WERI-Rb-1 (cell line): ENCODE results near the gene AXDND1.

Experiments
- DNase-seq: peaks from one replicate; pipeline ENCODE4 v3.0.0-alpha.2; 2020
- H3K27ac ChIP-seq: fragments of 250-450 bp; sonication (Bioruptor Pico); 2 replicates; pipeline ENCODE4 v1.5.1; 2020; ENCODE audit warnings: mild to moderate bottlenecking, moderate library complexity
- H3K27me3 ChIP-seq: fragments of 250-450 bp; sonication (Bioruptor Pico); 2 replicates; pipeline ENCODE4 v1.5.1; 2021; ENCODE audit warnings: mild to moderate bottlenecking, low read depth, moderate library complexity; ENCODE audit not compliant: insufficient read depth, severe bottlenecking
- H3K36me3 ChIP-seq: fragments of 250-450 bp; sonication (Bioruptor Pico); 2 replicates; pipeline ENCODE4 v1.5.1; 2020; ENCODE audit warnings: mild to moderate bottlenecking, moderate library complexity
- H3K4me3 ChIP-seq: 2 replicates; pipeline ENCODE4 v1.5.1; 2011; ENCODE audit warnings: low read depth, mild to moderate bottlenecking, control low read depth, low read length
- H3K9me3 ChIP-seq: fragments of 250-450 bp; sonication (Bioruptor Pico); 2 replicates; pipeline ENCODE4 v1.5.1; 2021; ENCODE audit warnings: mild to moderate bottlenecking, moderate library complexity; ENCODE audit not compliant: severe bottlenecking
- TF ChIP-seq, protein P1 (sequence below): IDR thresholded peaks from 2 replicates; pipeline ENCODE4 v1.5.1; 2011; ENCODE audit warnings: low read depth, mild to moderate bottlenecking, control low read depth, inconsistent platforms, low read length

The AXDND1 gene

DNA sequence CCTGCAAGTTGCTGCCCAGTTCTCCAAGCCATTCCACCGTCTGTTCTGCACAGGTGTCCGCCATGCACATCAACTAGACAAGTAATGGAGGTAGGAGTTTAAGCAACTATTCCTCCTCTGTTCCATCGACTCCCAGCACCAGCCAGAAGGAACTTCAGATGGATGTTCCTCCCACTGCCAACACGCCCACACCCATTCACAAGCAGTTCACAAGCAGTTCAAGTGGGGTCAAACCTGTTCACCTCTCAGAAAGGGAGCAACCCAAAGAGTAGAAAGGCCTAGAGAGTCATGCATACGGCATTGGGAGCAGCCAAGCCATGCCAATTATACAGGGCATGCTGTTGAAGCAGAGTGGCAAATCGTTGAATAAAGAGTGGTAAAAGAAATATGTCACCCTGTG lies 221.6 kb downstream of the AXDND1 start:
- TF ChIP-seq, protein P1, sequence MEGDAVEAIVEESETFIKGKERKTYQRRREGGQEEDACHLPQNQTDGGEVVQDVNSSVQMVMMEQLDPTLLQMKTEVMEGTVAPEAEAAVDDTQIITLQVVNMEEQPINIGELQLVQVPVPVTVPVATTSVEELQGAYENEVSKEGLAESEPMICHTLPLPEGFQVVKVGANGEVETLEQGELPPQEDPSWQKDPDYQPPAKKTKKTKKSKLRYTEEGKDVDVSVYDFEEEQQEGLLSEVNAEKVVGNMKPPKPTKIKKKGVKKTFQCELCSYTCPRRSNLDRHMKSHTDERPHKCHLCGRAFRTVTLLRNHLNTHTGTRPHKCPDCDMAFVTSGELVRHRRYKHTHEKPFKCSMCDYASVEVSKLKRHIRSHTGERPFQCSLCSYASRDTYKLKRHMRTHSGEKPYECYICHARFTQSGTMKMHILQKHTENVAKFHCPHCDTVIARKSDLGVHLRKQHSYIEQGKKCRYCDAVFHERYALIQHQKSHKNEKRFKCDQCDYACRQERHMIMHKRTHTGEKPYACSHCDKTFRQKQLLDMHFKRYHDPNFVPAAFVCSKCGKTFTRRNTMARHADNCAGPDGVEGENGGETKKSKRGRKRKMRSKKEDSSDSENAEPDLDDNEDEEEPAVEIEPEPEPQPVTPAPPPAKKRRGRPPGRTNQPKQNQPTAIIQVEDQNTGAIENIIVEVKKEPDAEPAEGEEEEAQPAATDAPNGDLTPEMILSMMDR = no peak
- no peak for DNase-seq
- H3K9me3 ChIP-seq = peaks cover 3% of the 10 kb centered on the region
- no peaks in the 10 kb centered on the region for H3K36me3 ChIP-seq
- no peak overlapping the region for H3K27ac ChIP-seq
- peaks cover 7% of the 10 kb centered on the region for H3K27me3 ChIP-seq
- no peak overlapping the region for H3K4me3 ChIP-seq

DNA sequence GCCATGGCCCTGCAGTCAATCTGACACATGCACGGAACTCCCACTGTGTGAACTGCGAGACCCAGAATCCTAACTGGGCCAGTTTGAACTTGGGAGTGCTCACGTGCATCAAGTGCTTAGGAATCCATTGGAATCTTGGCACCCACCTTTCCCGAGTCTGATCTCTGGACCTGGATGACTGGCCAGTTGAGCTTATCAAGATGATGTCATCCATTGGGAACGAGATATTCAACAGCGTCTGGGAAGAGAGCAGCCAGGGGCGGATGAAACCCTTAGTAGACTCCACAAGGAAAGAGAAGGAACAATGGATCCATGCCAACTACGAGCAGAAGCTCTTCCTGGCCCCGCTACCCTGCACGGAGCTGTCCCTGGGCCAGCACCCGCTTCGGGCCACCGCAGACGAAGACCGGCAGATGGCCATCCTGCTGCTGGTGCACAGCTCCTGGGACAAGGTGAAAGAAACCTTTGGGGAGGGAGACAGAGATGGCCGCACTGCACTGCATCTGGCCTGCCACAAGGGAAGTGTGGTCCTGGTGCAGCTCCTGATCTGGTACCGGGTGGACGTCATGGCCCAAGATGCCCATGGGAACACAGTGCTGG lies 222.8 kb downstream of the AXDND1 start:
- H3K27ac ChIP-seq = no peak overlapping the region
- no peak for DNase-seq
- H3K27me3 ChIP-seq = peaks cover 7% of the 10 kb centered on the region
- no peaks in the 10 kb centered on the region for H3K36me3 ChIP-seq
- TF ChIP-seq, protein P1 = no peak
- H3K4me3 ChIP-seq = no peak overlapping the region
- H3K9me3 ChIP-seq = peaks cover 8% of the 10 kb centered on the region

DNA sequence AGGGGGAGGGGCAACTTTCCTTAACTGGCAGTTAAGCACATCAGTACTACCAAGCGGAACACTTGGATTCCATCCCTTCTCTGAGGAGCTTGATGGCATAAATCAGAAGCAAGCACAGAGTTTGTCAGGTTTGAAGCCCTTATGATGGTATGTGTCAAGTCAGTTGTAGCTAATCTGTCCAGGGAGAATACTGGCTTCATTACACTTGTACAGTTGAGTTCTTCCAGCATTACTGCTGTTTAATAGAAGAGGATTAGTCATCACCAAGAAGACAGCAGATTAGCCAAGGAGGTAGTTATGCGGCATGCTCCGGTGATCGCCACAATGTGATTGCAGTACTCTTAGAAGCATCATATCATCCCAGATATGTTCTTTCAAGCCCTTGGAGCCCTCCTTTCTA lies 223.7 kb downstream of the AXDND1 start:
- DNase-seq = no peak
- H3K9me3 ChIP-seq = peaks cover 8% of the 10 kb centered on the region
- no peaks in the 10 kb centered on the region for H3K36me3 ChIP-seq
- H3K27ac ChIP-seq = no peak overlapping the region
- TF ChIP-seq, protein P1 = no peak
- H3K4me3 ChIP-seq = no peak overlapping the region
- peaks cover 7% of the 10 kb centered on the region for H3K27me3 ChIP-seq

DNA sequence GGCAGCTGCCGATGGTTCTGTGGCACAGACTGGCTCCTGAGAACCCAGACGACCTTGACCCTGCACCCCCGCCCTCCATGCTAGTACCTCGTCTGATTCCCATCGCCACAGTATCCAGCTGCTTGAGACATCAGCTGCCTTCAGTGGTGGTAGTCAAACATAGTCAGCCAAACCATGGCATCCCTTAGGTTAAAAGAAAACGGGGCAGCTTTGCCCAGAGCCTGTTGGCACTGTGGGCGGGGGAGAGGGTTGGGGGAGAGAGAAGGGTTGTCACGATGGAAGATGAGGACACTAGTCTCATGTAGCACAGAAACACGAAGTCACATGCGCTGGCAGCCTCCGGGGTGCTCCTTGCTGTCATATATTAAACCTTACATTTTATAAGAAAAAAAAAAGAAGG lies 224.9 kb downstream of the AXDND1 start:
- TF ChIP-seq, protein P1 = no peak
- Histone ChIP-seq H3K9me3 (peaks cover 8% of the 10 kb centered on the region), H3K27ac (no peak overlapping the region), H3K27me3 (peaks cover 8% of the 10 kb centered on the region), H3K36me3 (no peaks in the 10 kb centered on the region), H3K4me3 (no peak overlapping the region)
- no peak for DNase-seq

GRCh38 chr1:179591253-179591591 lies 225.5 kb downstream of the AXDND1 start:
- TF ChIP-seq, protein P1 = no peak
- no peak for DNase-seq
- peaks cover 8% of the 10 kb centered on the region for H3K9me3 ChIP-seq
- H3K27ac ChIP-seq = no peak overlapping the region
- no peaks in the 10 kb centered on the region for H3K36me3 ChIP-seq
- no peak overlapping the region for H3K4me3 ChIP-seq
- peaks cover 10% of the 10 kb centered on the region for H3K27me3 ChIP-seq
